Measurements from ENCODE around the gene MAN1C1.

- no peak for TF ChIP-seq CTCF (IDR thresholded peaks at IDR 0.05; ENCODE audit: low read depth, low read length)
- no peak for TF ChIP-seq MYC (IDR thresholded peaks at IDR 0.05; ENCODE audit: low read depth, low read length)
- no peak for TF ChIP-seq POLR2A (IDR thresholded peaks at IDR 0.05; ENCODE audit: extremely low read depth, insufficient read length)
- no peak for TF ChIP-seq MAX (IDR thresholded peaks at IDR 0.05; ENCODE audit: low read depth, low read length)
Measured at GRCh38 chr1:25757846-25758185, 141.2 kb downstream of the MAN1C1 start.

Measured in NB4 (cell line).